ENCODE data around the gene BRINP2. TPM values are rescaled to one million over a fixed set of nuclear protein-coding genes. Genes with fewer than 3 reads are reported as not detected.

BRINP2 gene
- polyA plus RNA-seq, 3 donors = not detected

DNA sequence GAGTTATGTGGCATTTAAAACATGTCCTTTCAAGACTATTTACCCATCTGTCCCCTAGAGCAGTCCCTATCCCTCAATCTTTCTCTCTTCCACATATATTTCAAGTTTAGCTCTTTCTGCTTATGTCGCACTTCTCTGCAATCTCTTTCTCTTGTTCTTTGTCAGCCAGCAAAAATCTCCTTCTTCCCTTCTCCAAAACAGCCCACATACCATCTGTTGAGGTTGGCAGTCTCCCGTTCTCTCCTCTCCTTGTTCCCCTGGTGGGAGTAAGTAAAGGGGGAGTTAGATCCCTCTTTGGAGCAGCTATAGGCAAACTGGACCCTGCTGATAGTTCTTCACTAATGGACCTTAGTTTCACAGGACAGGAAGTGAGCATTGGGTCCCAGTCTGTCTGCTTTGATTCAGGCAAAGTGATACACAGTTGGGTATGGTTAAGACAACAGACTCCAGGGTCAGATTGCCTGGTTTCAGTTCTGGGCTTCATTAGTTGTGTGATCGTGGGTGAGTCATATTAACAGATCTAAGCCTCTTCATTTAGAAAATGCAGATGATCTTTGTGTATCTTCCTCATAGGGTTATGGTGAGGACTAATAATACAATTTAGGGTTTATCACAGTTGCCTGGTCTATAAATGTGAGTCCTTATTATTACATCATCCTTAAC lies 19.7 kb downstream of the BRINP2 start:
- no peaks in the 10 kb centered on the region for H3K79me2 ChIP-seq (ENCODE audit: insufficient read depth, low read length)
- no peak for DNase-seq
- Mint-ChIP-seq H3K4me1 (no peaks in the 10 kb centered on the region), H3K27me3 (ENCODE audit: low read depth in 3 of 3) (no peaks in the 10 kb centered on the region), H3K4me3 (no peak overlapping the region), H3K27ac (no peak overlapping the region), H3K36me3 (no peaks in the 10 kb centered on the region), H3K9me3 (peaks cover 0 to 3% (median 0%) of the 10 kb centered on the region in 7 donors)
- no peaks in the 10 kb centered on the region for H3K9me3 ChIP-seq (replicated peaks in 1 of 2; ENCODE audit: control insufficient read depth in 1 of 2, insufficient read depth in 1 of 2, low read length in 2 of 2)
- H3K27me3 ChIP-seq (ENCODE audit: control insufficient read depth in 2 of 2, insufficient read depth in 2 of 2, low read length in 2 of 2) = no peaks in the 10 kb centered on the region
- H3K27ac ChIP-seq (ENCODE audit: low read depth in 1 of 2, low read length in 2 of 2) = no peak overlapping the region
- TF ChIP-seq, protein P1, sequence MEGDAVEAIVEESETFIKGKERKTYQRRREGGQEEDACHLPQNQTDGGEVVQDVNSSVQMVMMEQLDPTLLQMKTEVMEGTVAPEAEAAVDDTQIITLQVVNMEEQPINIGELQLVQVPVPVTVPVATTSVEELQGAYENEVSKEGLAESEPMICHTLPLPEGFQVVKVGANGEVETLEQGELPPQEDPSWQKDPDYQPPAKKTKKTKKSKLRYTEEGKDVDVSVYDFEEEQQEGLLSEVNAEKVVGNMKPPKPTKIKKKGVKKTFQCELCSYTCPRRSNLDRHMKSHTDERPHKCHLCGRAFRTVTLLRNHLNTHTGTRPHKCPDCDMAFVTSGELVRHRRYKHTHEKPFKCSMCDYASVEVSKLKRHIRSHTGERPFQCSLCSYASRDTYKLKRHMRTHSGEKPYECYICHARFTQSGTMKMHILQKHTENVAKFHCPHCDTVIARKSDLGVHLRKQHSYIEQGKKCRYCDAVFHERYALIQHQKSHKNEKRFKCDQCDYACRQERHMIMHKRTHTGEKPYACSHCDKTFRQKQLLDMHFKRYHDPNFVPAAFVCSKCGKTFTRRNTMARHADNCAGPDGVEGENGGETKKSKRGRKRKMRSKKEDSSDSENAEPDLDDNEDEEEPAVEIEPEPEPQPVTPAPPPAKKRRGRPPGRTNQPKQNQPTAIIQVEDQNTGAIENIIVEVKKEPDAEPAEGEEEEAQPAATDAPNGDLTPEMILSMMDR (IDR thresholded peaks at IDR 0.05) = no peak
- intact Hi-C loops (cut with micrococcal nuclease) = no loop called here
- no peak overlapping the region for H3K4me3 ChIP-seq (replicated peaks in 1 of 3; ENCODE audit: low read depth in 2 of 3, low read length in 3 of 3)
- no peaks in the 10 kb centered on the region for H4K20me1 ChIP-seq (ENCODE audit: insufficient read depth, low read length)
- H3K9ac ChIP-seq (ENCODE audit: insufficient read depth, low read length, poor library complexity, severe bottlenecking) = no peak overlapping the region
- no peak overlapping the region for H3K4me2 ChIP-seq (replicated peaks; ENCODE audit: extremely low read depth, low read length, poor library complexity, severe bottlenecking)
- H2AFZ ChIP-seq (ENCODE audit: insufficient read depth, low read depth, low read length, poor library complexity, severe bottlenecking) = no peak overlapping the region
- no peaks in the 10 kb centered on the region for H3K36me3 ChIP-seq (replicated peaks in 1 of 2; ENCODE audit: control insufficient read depth in 1 of 2, insufficient read depth in 2 of 2, low read length in 2 of 2)
- no peaks in the 10 kb centered on the region for H3K4me1 ChIP-seq (ENCODE audit: control insufficient read depth in 1 of 2, insufficient read depth in 2 of 2, low read length in 2 of 2)
- WGBS (ENCODE audit: insufficient coverage) = no CpG with 5 or more reads among the region's 3 CpGs

- intact Hi-C loops (cut with micrococcal nuclease) = no loop called here
- TF ChIP-seq, protein P1 (IDR thresholded peaks at IDR 0.05) = no peak
Observed at GRCh38 chr1:177198243-177198642, 27.5 kb downstream of the BRINP2 start.

More at GRCh38 chr1:177198243-177198642, 27.5 kb downstream of the BRINP2 start:
- Histone ChIP-seq H3K9me3 (replicated peaks in 1 of 2; ENCODE audit: control insufficient read depth in 1 of 2, insufficient read depth in 1 of 2, low read length in 2 of 2) (no peaks in the 10 kb centered on the region), H3K79me2 (ENCODE audit: insufficient read depth, low read length) (no peaks in the 10 kb centered on the region), H3K9ac (ENCODE audit: insufficient read depth, low read length, poor library complexity, severe bottlenecking) (no peak overlapping the region), H3K4me2 (replicated peaks; ENCODE audit: extremely low read depth, low read length, poor library complexity, severe bottlenecking) (no peak overlapping the region), H3K36me3 (replicated peaks in 1 of 2; ENCODE audit: control insufficient read depth in 1 of 2, insufficient read depth in 2 of 2, low read length in 2 of 2) (no peaks in the 10 kb centered on the region), H4K20me1 (ENCODE audit: insufficient read depth, low read length) (no peaks in the 10 kb centered on the region), H3K4me1 (ENCODE audit: control insufficient read depth in 1 of 2, insufficient read depth in 2 of 2, low read length in 2 of 2) (no peaks in the 10 kb centered on the region), H2AFZ (ENCODE audit: insufficient read depth, low read depth, low read length, poor library complexity, severe bottlenecking) (no peak overlapping the region), H3K4me3 (replicated peaks in 1 of 3; ENCODE audit: low read depth in 2 of 3, low read length in 3 of 3) (no peak overlapping the region), H3K27me3 (ENCODE audit: control insufficient read depth in 2 of 2, insufficient read depth in 2 of 2, low read length in 2 of 2) (no peaks in the 10 kb centered on the region), H3K27ac (ENCODE audit: low read depth in 1 of 2, low read length in 2 of 2) (no peak overlapping the region)
- no peaks in the 10 kb centered on the region for H3K27me3 Mint-ChIP-seq (ENCODE audit: low read depth in 3 of 3)
- WGBS (ENCODE audit: insufficient coverage) = no CpG with 5 or more reads among the region's 2 CpGs
- no peak for DNase-seq
- H3K9me3 Mint-ChIP-seq = peaks cover 0 to 5% (median 3%) of the 10 kb centered on the region in 7 donors
- H3K4me3 Mint-ChIP-seq = no peak overlapping the region
- H3K27ac Mint-ChIP-seq = no peak overlapping the region
- H3K4me1 Mint-ChIP-seq = no peaks in the 10 kb centered on the region
- no peaks in the 10 kb centered on the region for H3K36me3 Mint-ChIP-seq

All from CD14-positive monocyte (primary cell).